Right lobe of liver (tissue), 6 donors: Measurements from ENCODE around the gene UQCRQ. TPM values are rescaled to one million over a fixed set of nuclear protein-coding genes. Genes with fewer than 3 reads are reported as not detected.

ENCODE experiments used
- ATAC-seq, 4 donors: fragments of 200-7000 bp; cut with Tn5 transposase; one replicate each; pipeline ENCODE4 v1.9.1; 2020; ENCODE audit warnings: mild to moderate bottlenecking in 4 of 4, moderate library complexity in 4 of 4
- DNase-seq, 3 donors: peaks; one replicate each; pipeline ENCODE4 v3.0.0-alpha.2; 2020
- H3K27ac ChIP-seq, 3 donors: fragments of 200-600 bp; one replicate each; pipeline ENCODE4 v1.8.0; 2022
- H3K27me3 ChIP-seq, 2 donors: fragments of 200-600 bp; one replicate each; pipeline ENCODE4 v1.8.0; 2022
- H3K36me3 ChIP-seq, 4 donors: fragments of 200-600 bp; sonication (generic) in 1 of 4; one replicate each; pipeline versions ENCODE4 v1.5.1 to v1.8.0; 2017 to 2022; ENCODE audit warnings: control low read depth in 1 of 4
- H3K4me1 ChIP-seq, 4 donors: fragments of 200-600 bp; sonication (generic) in 1 of 4; one replicate each; pipeline versions ENCODE4 v1.5.1 to v1.8.0; 2017 to 2022; ENCODE audit warnings: control low read depth in 1 of 4
- H3K4me3 ChIP-seq, 3 donors: fragments of 200-600 bp; one replicate each; pipeline ENCODE4 v1.8.0; 2022
- H3K9me3 ChIP-seq, 4 donors: fragments of 200-600 bp; sonication (generic) in 1 of 4; one replicate each; pipeline versions ENCODE4 v1.5.1 to v1.8.0; 2017 to 2022; ENCODE audit warnings: control low read depth in 1 of 4
- POLR2A ChIP-seq: fragments of 450-650 bp; IDR thresholded peaks from one replicate; pipeline ENCODE4 v1.6.1; 2017; ENCODE audit warnings: antibody characterized with exemption, mild to moderate bottlenecking
- WGBS: methylation state at CpG from one replicate; pipeline ENCODE4 v1.1.6; 2018; ENCODE audit warnings: low coverage, low lambda C conversion rate; ENCODE audit not compliant: insufficient coverage; ENCODE audit errors: missing lambda C conversion rate; 5-methylcytosine and 5-hydroxymethylcytosine counted together
- intact Hi-C, 2 donors: fragments of 100-400 bp; cut with DNase I; formaldehyde crosslinking; loops; one replicate each; pipeline versions ENCODE4 v1.11.2 to v1.14.1; 2022
- total RNA-seq, 6 experiments: library from RNA; depleted of rRNA in 2 of 6; stranded (reverse); fragments of >200 nt in 2 of 6; fragmentation: NEBNext Ultra II Directional in 3 of 6; extraction: Animal tissue kit (Norgen Biotek cat#: 25700) in 3 of 6; gene quantifications; one replicate each; pipeline versions ENCODE4 v1.1.0 to v1.2.4, GENCODE V29; 2016 to 2023
- TF ChIP-seq, protein P1 (sequence below), 4 donors: fragments of 200-600 bp in 3 of 4; fragments of 450-650 bp in 1 of 4; IDR thresholded peaks; one replicate each; pipeline versions ENCODE4 v1.5.1 to v1.8.0; 2016 to 2022; ENCODE audit warnings: antibody characterized with exemption in 4 of 4, mild to moderate bottlenecking in 2 of 4
- donor health status: DM: no; HTN: yes; CAD: no.
- donor health status: DM: no; HTN: no; CAD: no.
- donor health status: DM: no; HTN: no; CAD: no.
- donor health status: DM: no; HTN: yes; CAD: no.
- donor health status: DM: no; HTN: yes; CAD: no.

UQCRQ gene
- total RNA-seq, 6 experiments from 2014 or later, result 488 to 702 (median 628) TPM

DNA sequence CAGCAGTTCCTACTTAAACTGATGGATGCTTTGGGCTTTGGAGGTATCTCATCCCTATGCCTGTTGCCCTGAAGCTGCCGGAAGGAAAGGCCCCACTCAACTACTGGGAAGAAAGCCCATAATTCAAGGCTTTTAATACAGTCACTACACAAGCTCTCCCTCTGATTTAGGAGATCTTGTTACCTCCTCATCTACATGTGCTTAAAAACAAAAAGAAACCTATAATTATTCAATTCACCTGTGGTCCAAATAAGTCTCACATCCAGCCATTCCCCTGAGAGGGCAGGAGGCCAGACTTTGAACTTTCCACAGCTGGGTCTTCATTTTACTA is 6.3 kb downstream of the UQCRQ start:
- H3K36me3 ChIP-seq, result peaks cover 2 to 45% (median 17%) of the 10 kb centered on the region in 4 donors
- peak overlapping the region; percentile 61 to 96 (median 84) for H3K27ac ChIP-seq
- WGBS, result 0% methylated on average over 1 of the region's 1 CpG
- H3K4me1 ChIP-seq, result peaks cover under 1 to 54% (median 22%) of the 10 kb centered on the region in 4 donors
- DNase-seq, result peak in 1 of 3 donors; percentile 63
- no peak for ATAC-seq
- no peaks in the 10 kb centered on the region for H3K27me3 ChIP-seq
- peak overlapping the region in 1 of 3 donors; percentile 0 for H3K4me3 ChIP-seq
- TF ChIP-seq, protein P1, sequence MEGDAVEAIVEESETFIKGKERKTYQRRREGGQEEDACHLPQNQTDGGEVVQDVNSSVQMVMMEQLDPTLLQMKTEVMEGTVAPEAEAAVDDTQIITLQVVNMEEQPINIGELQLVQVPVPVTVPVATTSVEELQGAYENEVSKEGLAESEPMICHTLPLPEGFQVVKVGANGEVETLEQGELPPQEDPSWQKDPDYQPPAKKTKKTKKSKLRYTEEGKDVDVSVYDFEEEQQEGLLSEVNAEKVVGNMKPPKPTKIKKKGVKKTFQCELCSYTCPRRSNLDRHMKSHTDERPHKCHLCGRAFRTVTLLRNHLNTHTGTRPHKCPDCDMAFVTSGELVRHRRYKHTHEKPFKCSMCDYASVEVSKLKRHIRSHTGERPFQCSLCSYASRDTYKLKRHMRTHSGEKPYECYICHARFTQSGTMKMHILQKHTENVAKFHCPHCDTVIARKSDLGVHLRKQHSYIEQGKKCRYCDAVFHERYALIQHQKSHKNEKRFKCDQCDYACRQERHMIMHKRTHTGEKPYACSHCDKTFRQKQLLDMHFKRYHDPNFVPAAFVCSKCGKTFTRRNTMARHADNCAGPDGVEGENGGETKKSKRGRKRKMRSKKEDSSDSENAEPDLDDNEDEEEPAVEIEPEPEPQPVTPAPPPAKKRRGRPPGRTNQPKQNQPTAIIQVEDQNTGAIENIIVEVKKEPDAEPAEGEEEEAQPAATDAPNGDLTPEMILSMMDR (IDR thresholded peaks at IDR 0.05), result no peak
- TF ChIP-seq POLR2A, result no peak
- intact Hi-C loops, result loop anchor here in 1 of 2 donors (5.0 kb wide), 1 partner anchor 35 kb away; no protein-coding TSS in a partner anchor
- no peaks in the 10 kb centered on the region for H3K9me3 ChIP-seq

DNA sequence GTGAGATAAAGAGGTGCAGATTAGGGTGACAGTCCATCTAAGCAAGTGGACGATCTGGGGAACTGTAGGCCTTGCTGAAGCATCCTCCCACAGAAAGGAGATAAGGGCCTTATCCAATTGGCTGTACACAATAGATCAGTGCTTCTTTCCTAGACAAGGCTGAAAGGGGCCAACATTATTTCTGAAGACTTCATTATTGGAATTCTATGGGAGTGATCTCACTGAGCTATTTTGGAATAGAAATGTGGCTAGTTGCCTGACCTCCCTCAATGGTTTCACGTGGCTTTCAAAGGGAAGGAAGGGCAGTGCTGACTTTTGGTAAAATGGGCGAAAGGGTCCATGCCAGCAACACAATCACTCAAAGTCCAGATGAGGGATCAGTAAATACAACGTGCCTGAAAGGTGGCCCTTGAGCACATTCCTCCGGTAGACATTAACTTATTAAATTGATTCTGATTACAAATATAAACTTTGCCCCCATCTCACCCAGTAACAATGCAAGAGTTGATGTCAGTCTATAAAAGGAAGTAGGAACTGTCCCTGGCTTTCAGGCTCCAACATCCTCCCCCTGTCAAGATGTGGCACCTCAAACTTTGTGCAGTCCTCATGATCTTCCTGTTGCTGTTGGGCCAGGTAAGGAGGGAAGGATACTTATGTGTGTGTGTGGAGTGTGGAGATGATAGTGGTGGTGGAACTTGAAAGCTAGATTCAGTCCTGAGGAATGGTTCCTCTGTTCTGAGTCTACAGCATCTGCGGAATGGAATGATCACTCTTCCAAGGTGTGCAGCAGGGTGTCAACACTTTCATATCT is 6.9 kb downstream of the UQCRQ start, which contains the start of gene LEAP2:
Gene LEAP2, plus strand, starts transcription at position 550 of the 811 bp plus-strand sequence. Its CDS starts 27 bp downstream, at position 577.
- Histone ChIP-seq H3K4me3 (peak within 1 kb of the TSS; percentile 46 to 85 (median 69)), H3K27me3 (no peaks in the 10 kb centered on the region), H3K4me1 (peaks cover 0 to 48% (median 19%) of the 10 kb centered on the region in 4 donors), H3K27ac (peak within 1 kb of the TSS; percentile 93 to 98 (median 96)), H3K9me3 (no peaks in the 10 kb centered on the region), H3K36me3 (peaks cover 2 to 40% (median 15%) of the 10 kb centered on the region in 4 donors)
- intact Hi-C loops, result loop anchor here in 1 of 2 donors (5.0 kb wide), 1 partner anchor 36 kb away; no protein-coding TSS in a partner anchor
- WGBS, result 25% methylated on average over 6 of the region's 6 CpGs
- ATAC-seq, result peak; percentile 60 to 84 (median 72)
- TF ChIP-seq, protein P1 (IDR thresholded peaks at IDR 0.05), result no peak
- TF ChIP-seq POLR2A, result peak; percentile 97
- peak; percentile 45 to 87 (median 69) for DNase-seq

DNA sequence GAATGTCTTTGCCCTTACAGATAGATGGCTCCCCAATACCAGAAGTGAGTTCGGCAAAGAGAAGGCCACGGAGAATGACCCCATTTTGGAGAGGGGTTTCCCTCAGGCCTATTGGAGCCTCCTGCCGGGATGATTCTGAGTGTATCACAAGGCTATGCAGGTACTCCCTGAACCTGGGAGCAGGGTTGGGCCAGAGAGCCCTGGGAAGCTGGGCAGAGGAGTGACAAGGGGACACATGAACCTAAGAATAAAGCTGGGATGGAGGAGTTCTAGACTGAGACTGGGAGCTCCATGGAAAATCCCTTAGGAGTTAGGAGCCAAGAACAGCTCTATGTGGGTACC is 7.5 kb downstream of the UQCRQ start:
- WGBS, result 37% methylated on average over 2 of the region's 3 CpGs
- no peaks in the 10 kb centered on the region for H3K9me3 ChIP-seq
- H3K36me3 ChIP-seq, result peaks cover 0 to 39% (median 15%) of the 10 kb centered on the region in 4 donors
- ATAC-seq (peak; percentile 0 to 38 (median 2)), DNase-seq (peak in 1 of 3 donors; percentile 53)
- intact Hi-C loops, result loop anchor here in 1 of 2 donors (5.0 kb wide), 1 partner anchor 37 kb away; no protein-coding TSS in a partner anchor
- TF ChIP-seq, protein P1 (IDR thresholded peaks at IDR 0.05), result no peak
- no peak for TF ChIP-seq POLR2A
- H3K27me3 ChIP-seq, result no peaks in the 10 kb centered on the region
- H3K4me1 ChIP-seq, result peaks cover 0 to 42% (median 18%) of the 10 kb centered on the region in 4 donors
- H3K27ac ChIP-seq, result peak overlapping the region; percentile 93 to 98 (median 96)
- H3K4me3 ChIP-seq, result peak overlapping the region; percentile 46 to 85 (median 69)

DNA sequence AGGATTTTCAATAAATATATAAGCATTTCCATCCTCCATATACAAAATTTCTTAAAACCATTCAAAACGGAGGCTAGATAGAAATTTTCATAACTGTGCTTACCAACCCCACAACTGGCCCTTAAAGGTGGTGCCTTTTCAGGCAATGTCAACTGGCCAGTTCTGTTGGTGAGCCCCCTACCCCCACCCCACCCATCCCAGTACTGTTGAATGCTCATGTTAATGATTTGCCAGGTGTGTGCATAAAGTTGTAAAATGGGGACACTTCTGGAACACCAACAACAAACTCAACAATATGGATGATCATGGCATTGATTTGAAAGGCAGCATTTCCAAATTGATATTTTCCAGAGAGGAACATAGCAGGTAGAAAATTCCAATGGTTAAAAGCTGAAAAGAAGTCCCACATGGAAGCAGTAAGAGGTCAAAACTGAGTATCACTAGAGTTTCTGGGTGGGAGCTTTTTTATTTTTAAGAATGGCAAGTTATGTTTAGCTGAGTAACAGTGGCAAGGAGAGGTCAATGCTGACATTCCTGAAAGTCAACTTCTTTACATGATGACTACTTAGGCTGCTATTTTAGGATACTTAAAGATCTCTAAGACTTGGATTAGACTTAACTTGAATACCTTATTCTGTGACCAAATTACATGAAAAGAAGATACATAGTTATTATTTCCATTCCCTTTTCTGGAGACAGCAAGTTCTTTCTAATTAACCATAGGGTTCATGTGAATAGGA is 9.7 kb downstream of the UQCRQ start:
- DNase-seq (peak in 1 of 3 donors; percentile 44), ATAC-seq (peak in 3 of 4 donors; percentile 29 to 52 (median 29))
- TF ChIP-seq, protein P1 (IDR thresholded peaks at IDR 0.05), result no peak
- no peak for TF ChIP-seq POLR2A
- Histone ChIP-seq H3K4me3 (peak overlapping the region in 2 of 3 donors; percentile 69 to 85), H3K27me3 (no peaks in the 10 kb centered on the region), H3K4me1 (peaks cover 0 to 24% (median 10%) of the 10 kb centered on the region in 4 donors), H3K9me3 (no peaks in the 10 kb centered on the region), H3K36me3 (peaks cover 0 to 57% (median 23%) of the 10 kb centered on the region in 4 donors), H3K27ac (peak overlapping the region; percentile 93 to 98 (median 96))
- WGBS, result 24% methylated on average over 1 of the region's 1 CpG
- intact Hi-C loops, result no loop called here
